ENCODE results near the gene TGM3.

- TF ChIP-seq CTCF (IDR thresholded peaks at IDR 0.05) = no peak
- TF ChIP-seq POLR2A (IDR thresholded peaks at IDR 0.05) = no peak
Measured at GRCh38 chr20:2340136-2340535, 44.3 kb downstream of the TGM3 start.
